Measurements from ENCODE around the gene GRIN2A.

DNA sequence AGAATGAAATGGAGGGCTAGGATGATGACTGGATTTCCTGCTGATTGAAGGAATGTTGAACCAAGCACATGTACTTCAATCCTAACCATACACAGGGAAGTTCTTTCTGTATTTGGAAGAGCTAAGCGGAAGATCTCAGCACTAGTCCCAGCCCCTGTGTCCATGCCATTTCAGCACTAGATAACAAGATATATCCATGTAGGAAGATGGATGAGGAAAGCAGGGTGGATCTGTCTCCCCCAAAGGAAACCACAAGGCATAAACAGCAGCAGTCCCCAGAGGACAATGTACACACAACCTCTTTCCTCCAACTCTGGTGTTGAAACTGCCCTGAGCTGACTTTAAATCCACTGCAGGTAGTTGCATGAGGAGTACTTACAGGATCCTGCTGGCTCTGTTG lies 75.1 kb downstream of the GRIN2A start:
- TF ChIP-seq, protein P1, sequence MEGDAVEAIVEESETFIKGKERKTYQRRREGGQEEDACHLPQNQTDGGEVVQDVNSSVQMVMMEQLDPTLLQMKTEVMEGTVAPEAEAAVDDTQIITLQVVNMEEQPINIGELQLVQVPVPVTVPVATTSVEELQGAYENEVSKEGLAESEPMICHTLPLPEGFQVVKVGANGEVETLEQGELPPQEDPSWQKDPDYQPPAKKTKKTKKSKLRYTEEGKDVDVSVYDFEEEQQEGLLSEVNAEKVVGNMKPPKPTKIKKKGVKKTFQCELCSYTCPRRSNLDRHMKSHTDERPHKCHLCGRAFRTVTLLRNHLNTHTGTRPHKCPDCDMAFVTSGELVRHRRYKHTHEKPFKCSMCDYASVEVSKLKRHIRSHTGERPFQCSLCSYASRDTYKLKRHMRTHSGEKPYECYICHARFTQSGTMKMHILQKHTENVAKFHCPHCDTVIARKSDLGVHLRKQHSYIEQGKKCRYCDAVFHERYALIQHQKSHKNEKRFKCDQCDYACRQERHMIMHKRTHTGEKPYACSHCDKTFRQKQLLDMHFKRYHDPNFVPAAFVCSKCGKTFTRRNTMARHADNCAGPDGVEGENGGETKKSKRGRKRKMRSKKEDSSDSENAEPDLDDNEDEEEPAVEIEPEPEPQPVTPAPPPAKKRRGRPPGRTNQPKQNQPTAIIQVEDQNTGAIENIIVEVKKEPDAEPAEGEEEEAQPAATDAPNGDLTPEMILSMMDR (CRISPR knock-in tag; IDR thresholded peaks at IDR 0.05), result no peak
- no peak for TF ChIP-seq ETV6 (CRISPR knock-in tag; conservative IDR thresholded peaks at IDR 0.05)
- TF ChIP-seq, protein P2, sequence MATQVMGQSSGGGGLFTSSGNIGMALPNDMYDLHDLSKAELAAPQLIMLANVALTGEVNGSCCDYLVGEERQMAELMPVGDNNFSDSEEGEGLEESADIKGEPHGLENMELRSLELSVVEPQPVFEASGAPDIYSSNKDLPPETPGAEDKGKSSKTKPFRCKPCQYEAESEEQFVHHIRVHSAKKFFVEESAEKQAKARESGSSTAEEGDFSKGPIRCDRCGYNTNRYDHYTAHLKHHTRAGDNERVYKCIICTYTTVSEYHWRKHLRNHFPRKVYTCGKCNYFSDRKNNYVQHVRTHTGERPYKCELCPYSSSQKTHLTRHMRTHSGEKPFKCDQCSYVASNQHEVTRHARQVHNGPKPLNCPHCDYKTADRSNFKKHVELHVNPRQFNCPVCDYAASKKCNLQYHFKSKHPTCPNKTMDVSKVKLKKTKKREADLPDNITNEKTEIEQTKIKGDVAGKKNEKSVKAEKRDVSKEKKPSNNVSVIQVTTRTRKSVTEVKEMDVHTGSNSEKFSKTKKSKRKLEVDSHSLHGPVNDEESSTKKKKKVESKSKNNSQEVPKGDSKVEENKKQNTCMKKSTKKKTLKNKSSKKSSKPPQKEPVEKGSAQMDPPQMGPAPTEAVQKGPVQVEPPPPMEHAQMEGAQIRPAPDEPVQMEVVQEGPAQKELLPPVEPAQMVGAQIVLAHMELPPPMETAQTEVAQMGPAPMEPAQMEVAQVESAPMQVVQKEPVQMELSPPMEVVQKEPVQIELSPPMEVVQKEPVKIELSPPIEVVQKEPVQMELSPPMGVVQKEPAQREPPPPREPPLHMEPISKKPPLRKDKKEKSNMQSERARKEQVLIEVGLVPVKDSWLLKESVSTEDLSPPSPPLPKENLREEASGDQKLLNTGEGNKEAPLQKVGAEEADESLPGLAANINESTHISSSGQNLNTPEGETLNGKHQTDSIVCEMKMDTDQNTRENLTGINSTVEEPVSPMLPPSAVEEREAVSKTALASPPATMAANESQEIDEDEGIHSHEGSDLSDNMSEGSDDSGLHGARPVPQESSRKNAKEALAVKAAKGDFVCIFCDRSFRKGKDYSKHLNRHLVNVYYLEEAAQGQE (IDR thresholded peaks at IDR 0.05; ENCODE audit: borderline replicate concordance in 1 of 2, low read depth in 1 of 2, low read length in 2 of 2), result no peak

All from HepG2 (cell line).